ENCODE results near the gene TRHDE. TPM values are rescaled to one million over a fixed set of nuclear protein-coding genes. Genes with fewer than 3 reads are reported as not detected.

The TRHDE gene, protein sequence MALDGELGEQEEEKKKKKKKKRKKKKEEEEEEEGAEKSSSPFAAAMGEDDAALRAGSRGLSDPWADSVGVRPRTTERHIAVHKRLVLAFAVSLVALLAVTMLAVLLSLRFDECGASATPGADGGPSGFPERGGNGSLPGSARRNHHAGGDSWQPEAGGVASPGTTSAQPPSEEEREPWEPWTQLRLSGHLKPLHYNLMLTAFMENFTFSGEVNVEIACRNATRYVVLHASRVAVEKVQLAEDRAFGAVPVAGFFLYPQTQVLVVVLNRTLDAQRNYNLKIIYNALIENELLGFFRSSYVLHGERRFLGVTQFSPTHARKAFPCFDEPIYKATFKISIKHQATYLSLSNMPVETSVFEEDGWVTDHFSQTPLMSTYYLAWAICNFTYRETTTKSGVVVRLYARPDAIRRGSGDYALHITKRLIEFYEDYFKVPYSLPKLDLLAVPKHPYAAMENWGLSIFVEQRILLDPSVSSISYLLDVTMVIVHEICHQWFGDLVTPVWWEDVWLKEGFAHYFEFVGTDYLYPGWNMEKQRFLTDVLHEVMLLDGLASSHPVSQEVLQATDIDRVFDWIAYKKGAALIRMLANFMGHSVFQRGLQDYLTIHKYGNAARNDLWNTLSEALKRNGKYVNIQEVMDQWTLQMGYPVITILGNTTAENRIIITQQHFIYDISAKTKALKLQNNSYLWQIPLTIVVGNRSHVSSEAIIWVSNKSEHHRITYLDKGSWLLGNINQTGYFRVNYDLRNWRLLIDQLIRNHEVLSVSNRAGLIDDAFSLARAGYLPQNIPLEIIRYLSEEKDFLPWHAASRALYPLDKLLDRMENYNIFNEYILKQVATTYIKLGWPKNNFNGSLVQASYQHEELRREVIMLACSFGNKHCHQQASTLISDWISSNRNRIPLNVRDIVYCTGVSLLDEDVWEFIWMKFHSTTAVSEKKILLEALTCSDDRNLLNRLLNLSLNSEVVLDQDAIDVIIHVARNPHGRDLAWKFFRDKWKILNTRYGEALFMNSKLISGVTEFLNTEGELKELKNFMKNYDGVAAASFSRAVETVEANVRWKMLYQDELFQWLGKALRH
- not detected for total RNA-seq

DNA sequence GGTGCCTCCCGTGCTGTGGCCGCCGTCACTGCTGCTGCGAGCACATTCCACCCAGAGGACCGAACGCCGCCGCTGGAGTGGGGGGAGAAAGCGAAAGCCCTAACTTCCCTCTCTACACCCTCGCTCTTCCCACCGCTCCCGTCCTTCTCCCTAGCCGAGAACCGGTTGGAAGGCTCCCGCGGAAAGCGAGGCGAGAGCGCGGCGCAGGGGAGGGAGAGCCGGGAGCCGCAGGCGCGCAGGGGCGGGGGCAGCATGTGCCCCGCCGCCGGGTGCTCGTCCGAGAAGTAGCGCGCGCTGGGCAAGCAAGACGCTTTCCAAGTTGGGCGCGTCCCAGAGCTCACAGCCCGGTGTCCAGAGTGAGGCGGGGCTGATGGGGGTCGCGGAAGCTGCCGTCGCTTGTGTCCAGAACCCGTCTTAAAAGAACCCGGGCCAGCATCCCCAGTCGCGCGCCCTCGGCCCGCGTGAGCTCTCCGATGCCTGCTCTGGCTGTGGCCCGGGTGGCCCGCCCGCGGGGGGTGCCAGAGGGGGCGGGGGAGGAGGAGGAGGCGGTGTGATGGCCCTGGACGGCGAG is at the start of gene TRHDE:
TRHDE (plus strand) TSS at position 280 of the 571 bp plus-strand sequence; CDS start at position 554, 274 bp downstream.
- POLR2A ChIA-PET = no interaction called here
- no peak for ATAC-seq
- DNase-seq = no peak
- intact Hi-C loops (cut with DNase I, micrococcal nuclease) = no loop called here
- CTCF ChIA-PET = no interaction called here
- no peak within 1 kb of the TSS for H3K4me3 Mint-ChIP-seq
- peaks cover 43% of the 10 kb centered on the region for H3K27me3 Mint-ChIP-seq
- no peaks in the 10 kb centered on the region for H3K36me3 Mint-ChIP-seq (ENCODE audit: low read depth)
- no peak within 1 kb of the TSS for H3K27ac Mint-ChIP-seq
- no peaks in the 10 kb centered on the region for H3K9me3 Mint-ChIP-seq (ENCODE audit: low read depth)
- H3K4me1 Mint-ChIP-seq = no peaks in the 10 kb centered on the region

DNA sequence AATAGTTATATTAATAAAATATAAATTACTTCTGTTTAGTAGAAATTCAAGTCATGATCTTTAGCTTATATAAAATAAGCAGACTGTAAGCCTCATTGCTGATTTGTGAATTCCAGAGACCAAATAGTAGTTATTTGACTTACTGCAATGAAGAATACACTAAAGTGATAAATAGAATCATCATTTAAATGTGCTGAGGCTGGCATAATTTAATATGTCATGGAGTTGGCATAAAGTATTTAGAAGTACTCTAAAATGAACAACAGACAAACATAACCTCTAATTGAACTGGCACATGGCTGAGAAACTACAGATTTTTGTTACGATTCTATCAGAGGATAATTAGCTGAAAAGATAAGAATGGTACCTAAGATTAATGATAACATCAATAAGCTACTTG is 45.7 kb upstream of the TRHDE start:
- no peaks in the 10 kb centered on the region for H3K36me3 Mint-ChIP-seq (ENCODE audit: low read depth)

DNA sequence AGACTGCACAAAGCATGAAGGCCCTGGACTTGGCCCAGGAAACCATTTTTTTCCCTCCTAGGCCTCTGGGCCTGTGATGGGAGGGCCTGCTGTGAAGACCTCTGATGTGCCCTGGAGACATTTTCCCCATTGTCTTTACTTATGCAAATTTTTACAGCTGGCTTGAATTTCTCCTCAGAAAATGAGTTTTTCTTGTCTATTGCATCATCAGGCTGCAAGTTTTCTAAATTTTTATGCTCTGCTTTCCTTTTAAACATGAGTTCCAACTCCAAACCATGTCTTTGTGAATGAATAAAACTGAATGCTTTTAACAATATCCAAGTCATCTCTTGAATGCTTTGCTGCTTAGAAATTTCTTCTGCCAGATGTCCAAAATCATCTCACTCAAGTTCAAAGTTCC is 43.7 kb upstream of the TRHDE start:
- no peaks in the 10 kb centered on the region for H3K4me1 Mint-ChIP-seq
- ChIA-PET POLR2A (no interaction called here), CTCF (no interaction called here)
- no peaks in the 10 kb centered on the region for H3K27me3 Mint-ChIP-seq
- no peak overlapping the region for H3K27ac Mint-ChIP-seq
- H3K36me3 Mint-ChIP-seq (ENCODE audit: low read depth) = no peaks in the 10 kb centered on the region
- no peaks in the 10 kb centered on the region for H3K9me3 Mint-ChIP-seq (ENCODE audit: low read depth)
- intact Hi-C loops (cut with DNase I, micrococcal nuclease) = no loop called here
- ATAC-seq = no peak
- DNase-seq = no peak
- H3K4me3 Mint-ChIP-seq = no peak overlapping the region

More for the DNA sequence above, 45.7 kb upstream of the TRHDE start:
- DNase-seq = no peak
- intact Hi-C loops (cut with DNase I, micrococcal nuclease) = no loop called here
- Mint-ChIP-seq H3K27me3 (no peaks in the 10 kb centered on the region), H3K9me3 (ENCODE audit: low read depth) (no peaks in the 10 kb centered on the region), H3K4me1 (no peaks in the 10 kb centered on the region), H3K4me3 (no peak overlapping the region), H3K27ac (no peak overlapping the region)
- ATAC-seq = no peak
- POLR2A ChIA-PET = no interaction called here
- CTCF ChIA-PET = no interaction called here

DNA sequence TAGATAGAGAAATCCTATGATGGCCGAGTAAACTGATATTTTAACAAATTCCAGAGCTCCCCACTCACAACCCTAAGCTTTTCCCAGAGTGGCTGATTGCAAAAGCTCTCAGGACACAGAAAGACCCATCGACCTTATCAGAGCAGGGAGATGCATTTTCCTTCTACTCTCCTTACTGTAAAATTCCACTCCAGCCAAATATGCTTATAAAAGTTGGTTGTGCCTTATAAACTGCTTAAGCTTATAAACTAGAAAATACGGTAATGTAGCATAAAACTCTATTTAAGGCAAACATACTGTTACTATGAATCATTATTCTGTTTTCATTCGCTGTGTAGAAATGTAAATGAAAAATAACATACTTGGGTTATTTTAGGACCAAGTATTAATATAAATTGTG is 41.6 kb upstream of the TRHDE start:
- Mint-ChIP-seq H3K27me3 (no peaks in the 10 kb centered on the region), H3K36me3 (ENCODE audit: low read depth) (no peaks in the 10 kb centered on the region), H3K27ac (no peak overlapping the region), H3K9me3 (ENCODE audit: low read depth) (no peaks in the 10 kb centered on the region), H3K4me1 (no peaks in the 10 kb centered on the region), H3K4me3 (no peak overlapping the region)
- ChIA-PET POLR2A (no interaction called here), CTCF (interaction anchor here (0.9 kb wide), 1 partner anchor 51 kb away, joined by 3 read pairs; no protein-coding TSS in a partner anchor)
- intact Hi-C loops (cut with DNase I, micrococcal nuclease) = no loop called here
- ATAC-seq (no peak), DNase-seq (no peak)

DNA sequence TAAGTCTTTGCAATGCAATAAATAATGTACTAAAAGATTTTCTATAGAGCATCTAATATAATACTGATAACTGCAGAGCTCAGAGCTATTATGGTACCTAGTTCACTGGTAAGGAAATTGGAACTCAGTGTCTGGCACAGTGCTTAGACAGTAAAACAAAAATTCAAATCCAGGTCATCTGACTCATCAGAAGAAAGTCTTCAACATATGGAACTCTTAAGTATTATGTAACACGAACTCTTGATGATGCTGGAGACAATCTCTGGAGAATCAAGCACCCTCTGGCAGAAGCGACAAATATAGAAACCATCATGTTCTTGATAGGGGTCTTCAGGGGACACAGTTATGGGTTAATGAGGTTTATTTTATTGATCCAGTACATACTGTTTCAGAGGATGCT is 37.3 kb upstream of the TRHDE start:
- ATAC-seq = no peak
- POLR2A ChIA-PET = no interaction called here
- CTCF ChIA-PET = no interaction called here
- no peaks in the 10 kb centered on the region for H3K27me3 Mint-ChIP-seq
- no peaks in the 10 kb centered on the region for H3K36me3 Mint-ChIP-seq (ENCODE audit: low read depth)
- no peak overlapping the region for H3K4me3 Mint-ChIP-seq
- no peaks in the 10 kb centered on the region for H3K9me3 Mint-ChIP-seq (ENCODE audit: low read depth)
- no peak for DNase-seq
- H3K27ac Mint-ChIP-seq = no peak overlapping the region
- no peaks in the 10 kb centered on the region for H3K4me1 Mint-ChIP-seq
- intact Hi-C loops (cut with DNase I, micrococcal nuclease) = no loop called here

DNA sequence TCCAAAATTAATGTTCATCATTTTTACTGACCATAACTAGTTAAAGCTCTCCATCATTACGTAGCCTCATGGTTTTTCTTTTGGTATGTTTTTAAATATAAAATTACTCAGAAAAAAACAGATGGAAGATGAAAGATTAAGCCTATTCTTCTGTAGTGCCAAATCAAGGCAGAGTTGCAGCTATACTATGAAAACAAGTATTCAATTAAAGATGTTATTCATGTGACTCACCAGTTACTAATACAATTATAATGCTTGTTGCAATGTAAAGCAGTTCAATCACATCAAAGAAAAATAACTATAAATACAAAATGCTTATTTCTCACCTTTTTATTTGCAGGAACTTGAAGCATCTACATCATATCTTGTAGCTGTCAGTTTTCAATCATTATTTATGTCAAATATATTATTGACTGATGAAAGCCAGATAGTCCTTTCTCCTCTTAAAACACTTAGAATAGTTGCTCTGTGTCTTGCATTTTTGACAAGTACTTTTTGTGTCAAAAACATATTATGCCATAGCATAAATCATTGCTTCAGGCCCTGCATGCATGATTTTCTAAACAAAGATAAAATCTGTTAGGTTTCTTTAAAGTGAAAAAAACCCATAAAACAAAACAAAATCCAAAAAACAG is 36.0 kb upstream of the TRHDE start:
- Mint-ChIP-seq H3K27ac (no peak overlapping the region), H3K27me3 (no peaks in the 10 kb centered on the region), H3K36me3 (ENCODE audit: low read depth) (no peaks in the 10 kb centered on the region), H3K9me3 (ENCODE audit: low read depth) (no peaks in the 10 kb centered on the region), H3K4me3 (no peak overlapping the region), H3K4me1 (no peaks in the 10 kb centered on the region)
- intact Hi-C loops (cut with DNase I, micrococcal nuclease) = no loop called here
- no peak for ATAC-seq
- no peak for DNase-seq
- ChIA-PET POLR2A (no interaction called here), CTCF (no interaction called here)

DNA sequence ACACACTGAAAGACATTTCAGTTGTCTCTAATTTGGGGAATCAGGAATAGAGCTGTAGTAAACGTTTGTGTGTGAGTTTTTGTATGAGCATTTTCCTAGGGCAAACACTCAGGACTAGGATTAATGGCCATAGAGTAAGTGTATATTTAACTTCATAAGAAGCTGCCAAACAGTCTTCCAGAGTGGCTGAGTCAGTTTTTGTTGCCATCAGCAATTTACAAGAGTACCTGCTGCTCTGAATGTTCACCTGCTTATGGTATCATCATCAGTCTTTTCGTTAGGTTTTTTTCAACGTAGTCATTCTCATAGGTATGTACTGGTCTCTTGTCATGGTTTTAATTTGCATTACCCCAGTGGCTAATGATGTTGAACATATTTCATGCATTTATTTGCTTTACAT is 30.6 kb upstream of the TRHDE start:
- CTCF ChIA-PET = no interaction called here
- Mint-ChIP-seq H3K27me3 (no peaks in the 10 kb centered on the region), H3K27ac (no peak overlapping the region), H3K4me1 (no peaks in the 10 kb centered on the region), H3K9me3 (ENCODE audit: low read depth) (peaks cover 2% of the 10 kb centered on the region), H3K36me3 (ENCODE audit: low read depth) (no peaks in the 10 kb centered on the region), H3K4me3 (no peak overlapping the region)
- intact Hi-C loops (cut with DNase I, micrococcal nuclease) = no loop called here
- DNase-seq = no peak
- POLR2A ChIA-PET = no interaction called here
- ATAC-seq = no peak

DNA sequence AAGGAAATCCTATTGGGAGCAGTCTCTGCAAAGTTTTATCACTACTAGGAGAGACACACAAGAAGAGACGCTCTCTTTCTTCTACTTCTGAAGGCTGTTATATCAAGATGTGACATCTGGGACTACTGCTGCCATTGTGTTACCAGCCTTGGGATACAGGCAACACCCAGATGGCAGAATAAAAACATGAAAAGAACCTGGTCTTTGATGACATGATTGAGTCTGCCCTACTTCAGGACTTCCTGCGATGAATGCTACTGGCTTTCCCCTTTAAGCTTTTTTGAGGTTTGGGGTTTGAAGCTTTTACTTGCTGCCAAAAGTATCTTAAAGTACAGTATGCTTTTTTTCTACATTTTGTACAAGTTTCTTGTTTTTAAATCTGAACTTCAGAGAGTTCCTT is 29.2 kb upstream of the TRHDE start:
- H3K27me3 Mint-ChIP-seq = no peaks in the 10 kb centered on the region
- H3K9me3 Mint-ChIP-seq (ENCODE audit: low read depth) = peaks cover 2% of the 10 kb centered on the region
- intact Hi-C loops (cut with DNase I, micrococcal nuclease) = no loop called here
- POLR2A ChIA-PET = no interaction called here
- no peak overlapping the region for H3K4me3 Mint-ChIP-seq
- no peaks in the 10 kb centered on the region for H3K4me1 Mint-ChIP-seq
- ATAC-seq (no peak), DNase-seq (no peak)
- CTCF ChIA-PET = no interaction called here
- no peak overlapping the region for H3K27ac Mint-ChIP-seq
- H3K36me3 Mint-ChIP-seq (ENCODE audit: low read depth) = no peaks in the 10 kb centered on the region

DNA sequence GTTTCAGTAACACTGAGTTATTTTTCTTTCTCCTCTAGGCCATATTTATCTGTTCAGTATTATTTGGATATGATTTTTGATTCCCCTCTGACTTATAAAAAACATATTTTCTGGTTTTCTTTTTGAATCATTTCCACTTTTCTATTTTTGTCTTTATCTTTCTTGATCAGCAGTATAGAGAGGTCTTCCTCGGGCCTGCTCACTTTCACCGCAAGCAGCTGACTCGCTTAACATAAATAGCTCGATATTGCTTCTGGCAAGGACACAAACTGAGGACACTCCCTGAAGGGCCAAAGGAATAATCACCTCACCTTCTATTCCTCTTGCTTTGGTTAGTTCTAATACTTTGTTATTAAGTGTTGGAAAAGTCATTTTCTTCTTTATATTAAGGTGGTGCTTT is 25.8 kb upstream of the TRHDE start:
- peaks cover 5% of the 10 kb centered on the region for H3K9me3 Mint-ChIP-seq (ENCODE audit: low read depth)
- DNase-seq = no peak
- no peaks in the 10 kb centered on the region for H3K4me1 Mint-ChIP-seq
- no peaks in the 10 kb centered on the region for H3K27me3 Mint-ChIP-seq
- intact Hi-C loops (cut with DNase I, micrococcal nuclease) = no loop called here
- ChIA-PET POLR2A (no interaction called here), CTCF (no interaction called here)
- no peaks in the 10 kb centered on the region for H3K36me3 Mint-ChIP-seq (ENCODE audit: low read depth)
- H3K27ac Mint-ChIP-seq = no peak overlapping the region
- no peak for ATAC-seq
- H3K4me3 Mint-ChIP-seq = no peak overlapping the region

DNA sequence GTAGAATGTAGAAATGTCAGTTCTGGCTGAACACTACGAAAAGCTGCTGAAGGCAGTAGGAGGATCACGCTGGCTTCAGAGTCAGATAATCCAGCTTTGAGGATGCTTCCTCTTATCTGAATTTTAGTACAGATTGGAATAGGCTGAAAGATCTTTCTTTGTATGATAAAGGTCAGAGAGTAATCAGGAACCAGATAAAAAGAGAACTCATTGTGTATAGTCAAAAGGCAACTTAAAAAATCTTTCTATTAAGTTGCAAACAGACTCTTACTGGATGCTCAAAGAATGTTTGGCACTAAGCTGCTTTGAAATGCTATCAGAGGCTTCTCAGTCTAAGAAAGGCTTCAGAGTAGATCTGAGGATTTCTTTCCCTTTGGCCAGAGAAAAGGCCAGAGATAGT is 21.8 kb upstream of the TRHDE start:
- Mint-ChIP-seq H3K36me3 (ENCODE audit: low read depth) (no peaks in the 10 kb centered on the region), H3K27me3 (no peaks in the 10 kb centered on the region), H3K4me3 (no peak overlapping the region), H3K4me1 (no peaks in the 10 kb centered on the region), H3K27ac (no peak overlapping the region), H3K9me3 (ENCODE audit: low read depth) (peaks cover 5% of the 10 kb centered on the region)
- POLR2A ChIA-PET = no interaction called here
- intact Hi-C loops (cut with DNase I, micrococcal nuclease) = no loop called here
- no peak for ATAC-seq
- CTCF ChIA-PET = interaction anchor here (0.6 kb wide), 1 partner anchor 80 kb away, joined by 3 read pairs; no protein-coding TSS in a partner anchor
- no peak for DNase-seq

DNA sequence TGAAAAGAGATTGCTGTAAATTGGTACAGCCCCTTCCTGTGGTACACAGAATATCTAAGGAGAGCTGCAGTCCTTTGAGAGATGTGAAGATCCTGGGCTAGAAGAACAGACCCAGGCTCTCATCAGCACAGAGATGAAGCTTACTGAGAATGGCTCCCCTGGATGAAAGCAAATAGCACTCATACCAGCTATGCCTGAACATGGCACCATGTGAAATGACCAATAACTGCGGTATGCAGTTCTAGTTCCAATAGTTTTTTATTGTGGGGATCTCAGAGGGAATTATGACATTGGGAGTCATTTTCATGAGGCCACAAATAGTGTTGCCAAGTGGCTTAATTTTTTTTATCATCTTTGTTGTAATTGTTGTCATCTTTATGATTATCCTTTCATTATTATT is 15.4 kb upstream of the TRHDE start:
- Mint-ChIP-seq H3K36me3 (ENCODE audit: low read depth) (no peaks in the 10 kb centered on the region), H3K9me3 (ENCODE audit: low read depth) (no peaks in the 10 kb centered on the region), H3K4me3 (no peak overlapping the region), H3K4me1 (no peaks in the 10 kb centered on the region), H3K27ac (no peak overlapping the region), H3K27me3 (peaks cover 5% of the 10 kb centered on the region)
- POLR2A ChIA-PET = no interaction called here
- intact Hi-C loops (cut with DNase I, micrococcal nuclease) = no loop called here
- ATAC-seq (no peak), DNase-seq (no peak)
- CTCF ChIA-PET = no interaction called here

Measured in activated CD4-positive, alpha-beta T cell treated with anti-CD3 and anti-CD28 coated beads for 36 hours (primary cell).